Keratinocyte (primary cell): ENCODE results near the gene RAB11B.

Experiments
- CTCF ChIP-seq, 3 experiments: IDR thresholded peaks in 1 of 3; conservative IDR thresholded peaks in 1 of 3; optimal IDR thresholded peaks in 1 of 3; 2 replicates in 2 of 3; 3 replicates in 1 of 3; pipeline versions ENCODE3 to v1.5.1; 2011; ENCODE audit warnings: low read length in 3 of 3, mild to moderate bottlenecking in 3 of 3, moderate library complexity in 2 of 3, control low read depth in 1 of 3, inconsistent platforms in 1 of 3; ENCODE audit not compliant: insufficient read depth in 2 of 3; ENCODE audit errors: extremely low read depth in 1 of 3
- EZH2 ChIP-seq: IDR thresholded peaks from one replicate; pipeline ENCODE4 v1.6.1; 2012; ENCODE audit warnings: inconsistent platforms, mild to moderate bottlenecking, low read length, moderate library complexity

GRCh38 chr19:8343483-8343844 is 46.7 kb upstream of the RAB11B start:
- no peak for TF ChIP-seq CTCF (optimal IDR thresholded peaks at IDR 0.05 in 1 of 3, IDR thresholded peaks at IDR 0.05 in 1 of 3, conservative IDR thresholded peaks at IDR 0.05 in 1 of 3; ENCODE audit: extremely low read depth in 1 of 3, insufficient read depth in 2 of 3, low read length in 3 of 3)
- no peak for TF ChIP-seq EZH2
